H1 (cell line): Measurements from ENCODE around the gene GJB4. TPM values are rescaled to one million over a fixed set of nuclear protein-coding genes. Genes with fewer than 3 reads are reported as not detected.

Source experiments
- CTCF ChIA-PET: fragments of 300-600 bp; sonication (Branson Sonifier 250); formaldehyde crosslinking; loops from one replicate; lab custom pipeline; 2021; ENCODE audit not compliant: partially characterized antibody; lab: Charles Lee
- POLR2A ChIA-PET: fragments of 300-600 bp; sonication (Branson Sonifier 250); formaldehyde crosslinking; loops from one replicate; lab custom pipeline; 2021; ENCODE audit warnings: inconsistent platforms; ENCODE audit not compliant: partially characterized antibody; lab: Charles Lee
- DNase-seq, 2 experiments: peaks; one replicate each; pipeline versions ENCODE4 v3.0.0 to v3.0.0-alpha.2; 2010 to 2022; ENCODE audit warnings: low spot score in 2 of 2, low read depth in 1 of 2, mixed read lengths in 1 of 2
- FAIRE-seq: peaks from 2 replicates; lab custom pipeline; 2011; peaks lifted over from hg19 to GRCh38; lab: Jason Lieb, UNC
- H2AFZ ChIP-seq: 2 replicates; pipeline ENCODE4 v1.8.1; 2012; ENCODE audit warnings: low read length, inconsistent platforms
- H2AK5ac ChIP-seq: 2 replicates; pipeline ENCODE4 v1.6.1; 2013; ENCODE audit warnings: low read depth, low read length
- H2BK120ac ChIP-seq: replicated peaks from 2 replicates; pipeline ENCODE3; 2013; ENCODE audit warnings: low read depth, low read length, inconsistent platforms
- H2BK12ac ChIP-seq: 2 replicates; pipeline ENCODE4 v1.6.1; 2013; ENCODE audit warnings: low read depth, low read length
- H2BK15ac ChIP-seq: 2 replicates; pipeline ENCODE4 v1.6.1; 2013; ENCODE audit warnings: low read length
- H2BK20ac ChIP-seq: 2 replicates; pipeline ENCODE4 v1.6.1; 2013; ENCODE audit warnings: low read length
- H2BK5ac ChIP-seq: 2 replicates; pipeline ENCODE4 v1.6.1; 2013; ENCODE audit warnings: low read depth, low read length
- H3K14ac ChIP-seq: 2 replicates; pipeline ENCODE4 v1.6.1; 2013; ENCODE audit warnings: inconsistent platforms; ENCODE audit not compliant: insufficient read length
- H3K18ac ChIP-seq: 2 replicates; pipeline ENCODE4 v1.6.1; 2013; ENCODE audit warnings: low read length; ENCODE audit errors: extremely low read depth
- H3K23ac ChIP-seq: 2 replicates; pipeline ENCODE4 v1.6.1; 2013; ENCODE audit warnings: inconsistent platforms; ENCODE audit not compliant: insufficient read length
- H3K23me2 ChIP-seq: 2 replicates; pipeline ENCODE4 v1.6.1; 2013; ENCODE audit warnings: low read depth, low read length
- H3K27ac ChIP-seq: 2 replicates; pipeline ENCODE4 v1.6.1; 2011; ENCODE audit warnings: low read depth, low read length, inconsistent platforms
- H3K27me3 ChIP-seq, 4 experiments: replicated peaks in 1 of 4; 1 replicate in 1 of 4; 2 replicates in 3 of 4; pipeline versions ENCODE4 v1.6.1 to v1.8.1; 2011 to 2013; ENCODE audit warnings: low read length in 3 of 4, mild to moderate bottlenecking in 3 of 4, inconsistent platforms in 2 of 4, mixed read lengths in 2 of 4, moderate library complexity in 1 of 4; ENCODE audit not compliant: control insufficient read depth in 3 of 4, insufficient read depth in 3 of 4; ENCODE audit errors: extremely low read depth in 1 of 4
- H3K36me3 ChIP-seq, 4 experiments: 2 replicates each; pipeline versions ENCODE4 v1.6.1 to v1.8.1; 2011 to 2013; ENCODE audit warnings: mild to moderate bottlenecking in 4 of 4, low read length in 3 of 4, moderate library complexity in 2 of 4, control low read depth in 1 of 4, inconsistent platforms in 1 of 4; ENCODE audit not compliant: insufficient read depth in 4 of 4, control insufficient read depth in 2 of 4
- H3K4ac ChIP-seq: replicated peaks from 2 replicates; pipeline ENCODE3; 2013; ENCODE audit warnings: low read length, low read depth, mixed read lengths, inconsistent platforms; ENCODE audit not compliant: insufficient read length
- H3K4me1 ChIP-seq, 4 experiments: replicated peaks in 1 of 4; 1 replicate in 1 of 4; 2 replicates in 3 of 4; pipeline versions ENCODE4 v1.6.1 to v1.8.1; 2011 to 2013; ENCODE audit warnings: low read length in 3 of 4, inconsistent platforms in 2 of 4, mixed read lengths in 1 of 4; ENCODE audit not compliant: insufficient read depth in 4 of 4, control insufficient read depth in 3 of 4
- H3K4me2 ChIP-seq, 2 experiments: 2 replicates each; pipeline versions ENCODE4 v1.6.1 to v1.8.1; 2011 to 2013; ENCODE audit warnings: low read depth in 2 of 2, low read length in 2 of 2, control low read depth in 1 of 2, inconsistent platforms in 1 of 2, mild to moderate bottlenecking in 1 of 2; ENCODE audit not compliant: insufficient read depth in 1 of 2
- H3K4me3 ChIP-seq, 4 experiments: fragments of 200-600, 300-600 bp in 1 of 4; sonication (generic), shearing (Covaris generic), sonication (Bioruptor Twin) in 1 of 4; 2 replicates each; pipeline versions ENCODE4 v1.5.1 to v1.8.1; 2011 to 2016; ENCODE audit warnings: low read length in 4 of 4, low read depth in 3 of 4, control low read depth in 2 of 4, inconsistent platforms in 2 of 4, mild to moderate bottlenecking in 2 of 4, mixed read lengths in 1 of 4, moderate library complexity in 1 of 4; ENCODE audit not compliant: insufficient read depth in 2 of 4; ENCODE audit errors: extremely low read depth in 1 of 4
- H3K56ac ChIP-seq: replicated peaks from 2 replicates; pipeline ENCODE3; 2013; ENCODE audit warnings: low read depth, mild to moderate bottlenecking, mixed read lengths, low read length, inconsistent platforms; ENCODE audit not compliant: insufficient read length
- H3K79me1 ChIP-seq: 2 replicates; pipeline ENCODE4 v1.6.1; 2013; ENCODE audit warnings: low read depth, low read length, control low read depth
- H3K79me2 ChIP-seq, 2 experiments: 2 replicates each; pipeline versions ENCODE4 v1.6.1 to v1.8.1; 2012 to 2013; ENCODE audit warnings: low read length in 2 of 2, mild to moderate bottlenecking in 2 of 2, inconsistent platforms in 1 of 2; ENCODE audit not compliant: insufficient read depth in 2 of 2, control insufficient read depth in 1 of 2
- H3K9ac ChIP-seq, 4 experiments: replicated peaks in 1 of 4; 1 replicate in 1 of 4; 2 replicates in 3 of 4; pipeline versions ENCODE4 v1.6.1 to v1.8.1; 2011 to 2013; ENCODE audit warnings: low read depth in 3 of 4, low read length in 3 of 4, control low read depth in 2 of 4, mild to moderate bottlenecking in 2 of 4, moderate library complexity in 2 of 4, inconsistent platforms in 1 of 4; ENCODE audit errors: extremely low read depth in 1 of 4
- H3K9me3 ChIP-seq, 2 experiments: 2 replicates each; pipeline versions ENCODE4 v1.6.1 to v1.8.1; 2012 to 2013; ENCODE audit warnings: mild to moderate bottlenecking in 2 of 2, moderate library complexity in 2 of 2, control low read depth in 1 of 2, inconsistent platforms in 1 of 2, low read depth in 1 of 2, low read length in 1 of 2, mixed read lengths in 1 of 2; ENCODE audit not compliant: insufficient read depth in 2 of 2
- H4K20me1 ChIP-seq, 2 experiments: replicated peaks in 1 of 2; 2 replicates each; pipeline versions ENCODE3 to v1.8.1; 2011 to 2013; ENCODE audit warnings: inconsistent platforms in 2 of 2, low read length in 2 of 2, mild to moderate bottlenecking in 1 of 2; ENCODE audit not compliant: insufficient read depth in 2 of 2, control insufficient read depth in 1 of 2
- H4K5ac ChIP-seq: 2 replicates; pipeline ENCODE4 v1.6.1; 2013; ENCODE audit warnings: low read length, low read depth, mixed read lengths, inconsistent platforms; ENCODE audit not compliant: insufficient read length
- H4K8ac ChIP-seq: 2 replicates; pipeline ENCODE4 v1.8.0; 2013; ENCODE audit warnings: mild to moderate bottlenecking, moderate library complexity, low read length, inconsistent platforms; ENCODE audit not compliant: insufficient read depth; ENCODE audit errors: extremely low read depth
- H4K91ac ChIP-seq: replicated peaks from 2 replicates; pipeline ENCODE3; 2013; ENCODE audit warnings: low read length, mixed read lengths, inconsistent platforms; ENCODE audit not compliant: insufficient read length
- BRCA1 ChIP-seq: IDR thresholded peaks from 2 replicates; pipeline ENCODE4 v1.6.1; 2012; ENCODE audit warnings: low read depth, low read length, improper control_type of control experiment
- KDM1A ChIP-seq: fragments of 200-600, 300-600 bp; sonication (generic); IDR thresholded peaks from 2 replicates; pipeline ENCODE4 v1.7.1; 2016; ENCODE audit warnings: mild to moderate bottlenecking, low read length, borderline replicate concordance
- WGBS, 2 experiments: shearing (Covaris generic) in 1 of 2; methylation state at CpG; one replicate each; pipeline versions ENCODE4 v1.1.6 to v1.1.7; 2013 to 2015; ENCODE audit warnings: low lambda C conversion rate in 2 of 2, mixed read lengths in 2 of 2, inconsistent platforms in 1 of 2, low coverage in 1 of 2, missing lambda C conversion rate in 1 of 2; ENCODE audit not compliant: insufficient replicate concordance in 2 of 2, insufficient coverage in 1 of 2, insufficient read length in 1 of 2; ENCODE audit errors: extremely low coverage in 1 of 2, missing lambda C conversion rate in 1 of 2; 5-methylcytosine and 5-hydroxymethylcytosine counted together
- polyA plus RNA-seq, 7 experiments: library from polyadenylated mRNA; depleted of rRNA in 3 of 7; stranded (reverse) in 5 of 7; unstranded in 2 of 7; fragments of >200 nt in 5 of 7; fragments of 200-250 nt in 2 of 7; gene quantifications; 1 replicate in 5 of 7; 2 replicates in 1 of 7; 4 replicates in 1 of 7; pipeline versions ENCODE4 v1.2.1 to v1.2.3, GENCODE V29; 2011 to 2013; ENCODE audit warnings: missing spikeins in 2 of 7, mixed read lengths in 2 of 7
- total RNA-seq: library from RNA; stranded (reverse); fragmentation: NEBNext Ultra II Directional; extraction: Animal tissue kit (Norgen Biotek cat#: 25700); gene quantifications from 2 replicates; pipeline ENCODE4 v1.2.1, GENCODE V29; 2021

Gene GJB4
- total and polyA plus RNA-seq, 2 of the 8 experiments (the other 6 are each of a cell fraction or from before 2014, with no cell fraction given), result 0.20 to 0.41 TPM

GRCh38 chr1:34746101-34746500 lies 13.4 kb upstream of the GJB4 start:
- Histone ChIP-seq H3K56ac (no peak overlapping the region), H4K91ac (no peak overlapping the region), H2BK5ac (no peak overlapping the region), H2AFZ (no peak overlapping the region), H3K9me3 (no peaks in the 10 kb centered on the region), H3K79me2 (no peaks in the 10 kb centered on the region), H3K4me3 (no peak overlapping the region), H3K27ac (no peak overlapping the region), H3K18ac (no peak overlapping the region), H3K4ac (no peak overlapping the region), H3K9ac (no peak overlapping the region), H3K23ac (no peak overlapping the region), H3K27me3 (peaks cover 0 to 13% (median 5%) of the 10 kb centered on the region in 4 experiments; a peak in 5 of 7 replicates), H4K8ac (no peak overlapping the region), H4K20me1 (no peaks in the 10 kb centered on the region), H2BK15ac (no peak overlapping the region; the same call in 1 of the 2 replicates), H4K5ac (no peak overlapping the region), H3K4me1 (peaks cover 0 to 6% (median 0%) of the 10 kb centered on the region in 4 experiments; a peak in 5 of 7 replicates), H3K4me2 (no peak overlapping the region), H2BK20ac (no peak overlapping the region), H2BK12ac (no peak overlapping the region), H2AK5ac (no peak overlapping the region), H3K79me1 (no peaks in the 10 kb centered on the region), H3K36me3 (no peaks in the 10 kb centered on the region), H3K14ac (no peak overlapping the region), H2BK120ac (no peak overlapping the region), H3K23me2 (no peaks in the 10 kb centered on the region; the same call in 1 of the 2 replicates)
- POLR2A ChIA-PET, result interaction anchor here (0.9 kb wide), 1 partner anchor 9 kb away, joined by 4 read pairs; the partner anchor contains the start of gene GJB5
- TF ChIP-seq BRCA1 (no peak), KDM1A (peak; percentile 83)
- CTCF ChIA-PET, result interaction anchor here (0.6 to 1.7 kb wide), 5 partner anchors 9 to 161 kb away, joined by 3 to 5 read pairs (median 4); partner anchors contain the start of genes GJB4 and GJB5
- 90% methylated on average over 4 of the region's 4 CpGs; no CpG with 5 or more reads in 1 of the 2 experiments for WGBS, 2 experiments
- FAIRE-seq, result no peak
- no peak for DNase-seq
